Fibroblast of skin of right quadriceps (primary cell): ENCODE data around the gene IMMT.
"Not testable (repeated sequence)": the region's sequence is repeated elsewhere in the genome, so short reads cannot be mapped to it uniquely, and the experiment has no call there.

Experiments used
- DNase-seq: peaks from one replicate; pipeline ENCODE4 v3.0.0-alpha.2; 2013

Gene IMMT

DNA sequence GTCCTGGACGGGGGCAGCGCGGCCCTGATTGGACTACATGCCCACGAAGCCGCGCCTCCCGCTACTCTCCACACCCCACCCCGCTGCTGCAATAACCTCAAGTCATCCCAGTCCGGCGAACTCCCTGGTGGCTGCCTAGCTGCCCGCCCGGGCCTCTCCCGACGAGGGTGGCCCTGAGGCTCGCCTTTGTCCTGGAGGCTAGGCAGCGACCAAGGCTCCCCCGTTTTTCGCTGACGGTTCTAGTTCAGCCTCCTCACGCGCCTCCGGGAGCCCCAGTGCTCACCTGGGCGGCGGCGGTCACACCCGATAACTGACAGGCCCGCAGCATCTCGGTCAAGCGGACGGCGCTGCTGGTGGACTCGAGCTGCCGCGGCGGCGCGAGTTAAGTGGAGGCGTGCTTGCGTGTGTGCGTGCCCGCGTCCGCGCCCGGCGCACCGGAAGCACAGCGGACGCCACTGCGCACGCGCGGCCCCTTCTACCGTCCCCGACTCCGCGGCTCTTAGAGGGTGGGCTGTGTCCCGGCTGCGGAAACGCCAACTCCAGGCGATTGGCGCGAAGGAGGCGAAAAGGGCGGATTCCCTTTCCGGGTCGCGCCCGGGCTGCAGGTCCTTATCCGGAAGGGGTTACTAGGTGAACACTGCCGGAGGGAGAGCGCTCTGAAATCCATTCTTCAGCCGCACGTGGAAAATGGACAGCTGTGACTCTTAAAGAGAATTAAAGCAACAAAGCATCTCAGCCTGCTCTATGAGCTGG is at the start of gene IMMT:
TSS of gene IMMT (minus strand) at position 408 of the 753 bp plus-strand sequence. CDS start at position 328, 80 bp downstream.
- DNase-seq: peak; percentile 96

- DNase-seq: not testable (repeated sequence)
Measured at GRCh38 chr2:86244781-86245180, 49.5 kb upstream of the IMMT start.

GRCh38 chr2:86243950-86244733 is 48.9 kb upstream of the IMMT start:
- no peak for DNase-seq

DNA sequence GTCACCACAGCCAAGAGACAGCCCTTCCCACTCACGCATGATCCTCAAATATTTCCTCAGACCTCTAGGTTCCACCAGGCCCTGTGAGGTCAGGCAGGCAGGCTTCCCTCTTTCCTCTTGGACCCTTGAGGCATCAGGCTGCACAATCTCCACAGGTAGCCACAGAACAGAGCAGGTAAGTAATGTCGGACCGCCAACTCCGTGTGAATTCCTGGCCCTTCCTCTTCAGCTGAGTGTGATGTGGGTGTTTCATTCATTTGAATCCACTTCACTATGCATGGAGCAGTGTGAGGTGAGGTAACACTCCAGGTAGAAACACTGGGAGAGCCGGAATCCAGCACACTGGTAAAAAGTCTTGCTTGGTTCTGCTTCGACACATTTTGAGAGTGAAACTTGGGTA is 48.0 kb upstream of the IMMT start:
- DNase-seq: no peak

DNA sequence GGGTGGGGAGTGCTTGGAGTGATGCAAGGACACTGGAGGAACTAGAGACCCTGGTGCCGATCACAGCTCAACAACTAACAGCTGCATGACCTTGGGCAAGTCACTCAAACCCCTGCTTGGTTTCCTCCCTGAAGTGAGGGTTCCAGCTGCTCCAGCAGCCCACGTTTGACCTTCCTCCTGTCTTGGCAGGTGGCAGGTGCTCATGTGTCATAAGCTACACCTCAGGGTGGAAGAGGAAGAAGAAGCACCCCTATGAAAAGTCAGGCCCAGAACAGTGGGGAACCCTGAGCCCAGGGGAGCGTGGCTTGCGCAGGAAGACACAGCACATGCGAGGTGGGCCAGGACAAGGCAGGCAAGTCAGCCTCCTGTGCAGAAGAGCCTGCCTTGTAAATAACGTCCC is 46.3 kb upstream of the IMMT start:
- DNase-seq: no peak

GRCh38 chr2:86240251-86240650 is 45.0 kb upstream of the IMMT start:
- no peak for DNase-seq

- no peak for DNase-seq
Measured at GRCh38 chr2:86239745-86240144, 44.5 kb upstream of the IMMT start.

DNA sequence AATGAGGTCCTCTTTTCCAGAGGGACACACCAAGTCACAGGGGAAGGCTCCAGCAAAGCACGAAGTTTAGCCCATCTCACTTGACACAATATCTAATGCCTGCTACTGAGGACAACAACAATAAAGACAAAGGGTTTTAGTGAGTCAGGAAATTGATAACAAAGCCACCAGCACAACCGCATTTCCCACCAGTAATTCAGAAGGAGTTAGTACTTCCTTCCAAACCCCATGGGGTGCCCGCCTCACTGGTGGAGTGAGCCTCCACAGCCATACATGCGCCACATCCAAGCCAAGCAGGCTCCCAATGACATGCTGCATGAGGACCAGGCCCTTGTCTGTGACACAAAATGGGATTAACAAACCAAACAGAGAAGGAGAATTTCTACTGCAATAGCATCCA is 44.1 kb upstream of the IMMT start:
- DNase-seq: no peak

GRCh38 chr2:86238354-86238753 is 43.1 kb upstream of the IMMT start:
- no peak for DNase-seq

DNA sequence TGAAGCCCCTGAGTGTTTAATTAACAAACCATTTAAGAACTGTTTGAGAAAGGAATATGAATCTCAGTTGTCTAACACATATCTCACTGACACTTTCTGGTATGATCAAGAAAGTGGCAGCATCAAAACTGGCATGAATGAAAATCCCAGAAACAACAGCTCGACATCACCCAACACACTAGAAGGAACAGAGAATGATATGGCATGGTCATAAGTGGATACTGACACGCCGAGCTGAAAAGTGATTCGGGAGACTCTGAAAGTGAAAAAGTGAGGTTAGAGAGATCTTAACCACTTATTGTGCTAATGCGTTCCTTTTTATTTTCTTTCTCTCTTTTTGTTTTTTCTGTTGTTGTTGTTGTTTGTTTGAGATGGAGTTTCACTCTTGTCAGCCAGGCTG is 41.9 kb upstream of the IMMT start:
- DNase-seq: no peak

- DNase-seq: no peak
Measured at GRCh38 chr2:86235196-86235980, 40.1 kb upstream of the IMMT start.

- no peak for DNase-seq
Measured at GRCh38 chr2:86234563-86235131, 39.4 kb upstream of the IMMT start.

DNA sequence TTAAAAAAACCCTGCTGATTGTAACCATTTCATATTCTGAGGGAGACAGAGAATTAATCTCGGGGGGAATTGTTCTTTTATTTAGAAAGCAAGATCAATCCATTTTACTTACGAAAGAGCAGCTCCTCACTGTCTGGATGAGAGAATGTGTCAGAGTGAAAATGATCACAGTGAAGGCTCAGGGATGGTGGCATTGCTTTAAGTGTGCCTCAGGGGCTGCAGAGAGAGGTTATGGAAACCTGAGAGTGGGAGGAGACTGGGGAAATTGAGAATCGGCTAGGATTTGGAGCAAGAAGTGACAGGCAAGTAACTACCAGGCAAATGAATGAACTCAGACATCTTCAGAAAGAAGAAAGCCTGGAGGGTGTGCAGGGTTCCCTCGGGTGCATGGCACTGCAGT is 38.2 kb upstream of the IMMT start:
- DNase-seq: no peak

GRCh38 chr2:86232910-86233309 is 37.6 kb upstream of the IMMT start:
- no peak for DNase-seq

DNA sequence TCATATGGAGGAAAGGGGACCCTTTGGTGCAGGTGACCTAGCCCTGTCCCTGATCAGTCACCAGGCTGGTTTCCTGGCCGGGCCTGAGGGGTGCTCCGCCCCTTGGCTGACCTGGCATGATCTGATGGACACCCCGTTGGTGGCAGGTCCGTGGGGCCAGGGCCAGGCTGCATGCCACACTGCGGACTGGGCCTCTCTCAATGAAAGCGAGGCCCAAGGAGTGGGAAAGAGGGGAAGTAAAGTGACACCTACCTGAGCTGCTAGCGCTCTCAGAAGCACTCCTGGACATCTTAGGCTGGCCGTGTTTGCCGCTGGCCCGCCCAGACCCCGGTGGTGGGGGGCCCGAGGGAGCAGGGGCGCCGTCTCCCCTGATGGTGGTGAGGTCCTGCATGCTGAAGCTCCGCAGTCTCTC is 37.1 kb upstream of the IMMT start:
- DNase-seq: no peak

DNA sequence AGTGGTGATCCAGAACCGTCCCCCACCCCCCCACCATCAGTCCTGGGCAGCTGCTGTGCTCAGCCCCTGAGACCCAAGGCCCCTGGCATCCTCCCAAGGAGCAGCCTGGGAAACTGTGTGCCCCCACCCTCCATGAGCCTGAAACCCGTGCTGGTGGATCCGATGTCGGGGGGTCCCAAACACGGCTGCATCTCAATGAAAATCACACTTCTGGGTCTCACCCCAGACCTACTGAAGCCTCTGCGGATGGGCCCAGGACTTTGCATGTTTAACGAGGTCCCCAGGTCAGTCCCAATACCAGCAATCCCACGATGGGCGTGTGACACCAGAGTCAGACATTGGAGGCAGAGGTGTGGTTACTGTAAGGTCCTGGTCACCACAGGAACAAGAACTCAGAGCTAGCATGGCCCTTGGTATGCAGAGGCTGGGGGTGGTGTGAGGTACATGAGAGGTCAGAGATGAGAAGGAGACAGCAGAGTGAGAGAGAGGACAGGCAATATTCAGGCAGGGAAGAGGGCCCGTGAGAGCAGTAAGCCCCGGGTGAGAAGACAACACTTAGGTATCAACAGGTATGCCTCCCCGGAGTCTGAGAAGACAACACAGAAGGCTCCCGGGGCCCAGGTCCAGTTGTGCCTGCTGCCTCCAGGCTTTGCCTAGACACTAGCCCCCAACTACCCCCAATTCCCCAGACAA is 36.6 kb upstream of the IMMT start:
- no peak for DNase-seq

DNA sequence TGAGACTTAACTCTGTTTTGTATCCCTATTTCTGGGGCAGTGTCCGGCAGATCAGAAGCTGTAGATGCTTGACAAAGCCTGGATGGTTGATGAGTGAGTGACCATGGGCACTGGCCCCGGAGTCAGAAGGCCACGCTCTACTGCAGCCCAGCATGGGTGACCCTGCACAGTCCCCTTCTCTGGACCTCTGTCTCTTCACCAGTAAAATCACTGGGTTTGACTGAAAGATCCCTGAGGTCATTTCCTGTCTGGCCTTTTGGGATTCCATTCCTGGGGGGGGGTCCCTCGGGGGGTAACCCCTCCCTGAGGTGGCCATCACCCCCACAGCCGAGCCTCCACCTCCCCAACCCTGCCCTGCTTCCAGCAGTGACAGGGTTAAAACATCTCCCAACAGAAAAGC is 35.7 kb upstream of the IMMT start:
- no peak for DNase-seq

DNA sequence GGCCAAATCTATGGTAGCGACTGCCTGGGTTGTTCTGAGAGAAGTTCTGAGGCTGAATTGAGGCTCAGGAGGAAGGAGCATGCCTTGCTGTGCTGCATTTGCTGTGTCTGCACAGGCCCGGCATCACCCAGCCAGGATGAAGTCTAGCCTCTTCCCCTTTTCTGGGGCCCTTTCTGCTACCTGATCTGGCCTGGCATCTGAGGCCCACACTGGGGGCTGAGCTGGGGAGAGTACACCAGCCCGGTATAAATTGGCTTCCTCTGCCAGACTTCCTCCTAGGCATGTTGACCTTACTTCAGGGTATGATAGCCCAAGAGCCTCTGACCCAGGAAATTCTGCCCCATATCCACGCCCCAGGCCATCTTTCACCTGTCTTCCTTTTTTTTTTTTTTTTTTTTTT is 34.0 kb upstream of the IMMT start:
- no peak for DNase-seq

DNA sequence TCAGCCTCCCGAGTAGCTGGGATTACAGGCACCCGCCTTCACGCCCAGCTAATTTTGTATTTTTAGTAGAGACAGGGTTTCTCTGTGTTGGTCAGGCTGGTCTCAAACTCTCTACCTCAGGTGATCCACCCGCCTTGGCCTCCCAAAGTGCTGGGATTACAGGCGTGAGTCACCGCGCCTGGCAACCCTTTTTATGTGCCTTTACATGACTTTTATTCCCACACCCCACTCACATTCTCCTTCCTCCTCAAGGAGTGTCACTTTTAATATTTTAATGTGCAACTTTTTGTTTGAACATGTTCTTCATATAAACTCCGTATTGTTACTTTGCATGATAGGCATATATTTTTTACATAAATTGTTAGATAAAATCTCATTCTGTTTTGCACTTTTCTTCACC is 33.3 kb upstream of the IMMT start:
- DNase-seq: not testable (repeated sequence)

DNA sequence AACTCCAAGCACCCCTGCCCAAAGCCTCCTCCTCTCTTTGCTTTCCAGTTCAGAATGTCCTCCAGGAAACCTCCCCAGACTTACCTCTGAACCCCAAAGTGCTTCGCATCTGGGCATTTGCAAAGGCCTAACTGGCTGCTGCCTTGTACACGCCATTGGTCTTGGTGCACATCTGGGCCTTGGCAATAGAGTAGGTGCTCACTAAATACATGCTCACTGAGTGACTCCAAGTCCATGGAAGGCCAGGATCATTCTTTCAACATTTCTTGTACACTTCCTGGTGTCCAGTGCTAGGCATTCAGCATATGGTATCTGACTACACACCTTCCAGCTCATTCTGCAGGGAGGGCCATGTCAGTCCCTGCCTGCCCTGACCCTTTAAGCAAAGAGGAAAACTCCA is 32.4 kb upstream of the IMMT start:
- DNase-seq: no peak

- no peak for DNase-seq
Measured at GRCh38 chr2:86226636-86227520, 31.6 kb upstream of the IMMT start.

DNA sequence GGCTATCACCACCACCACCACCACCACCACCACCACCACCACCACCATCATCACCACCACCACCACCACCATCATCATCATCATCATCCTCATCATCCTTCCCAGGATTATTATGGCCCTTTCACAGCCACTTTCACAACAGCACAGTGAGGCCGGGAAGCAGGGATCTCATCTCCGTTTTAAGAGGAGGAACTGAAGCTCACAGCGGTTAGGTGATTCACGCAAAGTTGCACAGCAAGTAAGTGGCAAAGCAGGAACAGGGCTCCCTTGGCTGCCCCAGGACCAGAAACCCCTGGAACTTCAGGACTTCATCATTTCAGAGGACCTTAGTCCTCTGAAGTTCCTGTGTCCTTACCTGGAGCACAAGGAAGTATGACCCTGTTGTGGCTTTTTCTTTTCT is 30.8 kb upstream of the IMMT start:
- DNase-seq: no peak
